Measurements from ENCODE around the gene CDT1.

The CDT1 gene

GRCh38 chr16:88804173-88804551 is 573 bp downstream of the CDT1 start:
- no peak for DNase-seq (ENCODE audit: low read depth in 1 of 2, low spot score in 1 of 2)

- DNase-seq (ENCODE audit: low read depth in 1 of 2, low spot score in 1 of 2) = no peak
These were observed 1.2 kb downstream of the CDT1 start for GRCh38 chr16:88804552-88805339.

GRCh38 chr16:88805340-88805715 is 1.7 kb downstream of the CDT1 start:
- DNase-seq (ENCODE audit: low read depth in 1 of 2, low spot score in 1 of 2) = no peak

GRCh38 chr16:88805887-88806393 is 2.4 kb downstream of the CDT1 start:
- no peak for DNase-seq (ENCODE audit: low read depth in 1 of 2, low spot score in 1 of 2)

- DNase-seq (ENCODE audit: low read depth in 1 of 2, low spot score in 1 of 2) = no peak
These were observed 3.0 kb downstream of the CDT1 start for GRCh38 chr16:88806491-88807111.

- no peak for DNase-seq (ENCODE audit: low read depth in 1 of 2, low spot score in 1 of 2)
These were observed 3.6 kb downstream of the CDT1 start for GRCh38 chr16:88807142-88807625.

GRCh38 chr16:88807626-88808453 is 4.3 kb downstream of the CDT1 start:
- DNase-seq (ENCODE audit: low read depth in 1 of 2, low spot score in 1 of 2) = no peak

- no peak for DNase-seq (ENCODE audit: low read depth in 1 of 2, low spot score in 1 of 2)
These were observed 5.6 kb downstream of the CDT1 start for GRCh38 chr16:88809068-88809675.

GRCh38 chr16:88809676-88810165 is 6.1 kb downstream of the CDT1 start:
- no peak for DNase-seq (ENCODE audit: low read depth in 1 of 2, low spot score in 1 of 2)

GRCh38 chr16:88810166-88810911 is 6.8 kb downstream of the CDT1 start:
- no peak for DNase-seq (ENCODE audit: low read depth in 1 of 2, low spot score in 1 of 2)

GRCh38 chr16:88810912-88811768 is 7.6 kb downstream of the CDT1 start:
- DNase-seq (ENCODE audit: low read depth in 1 of 2, low spot score in 1 of 2) = peak; percentile 36 to 55

GRCh38 chr16:88811769-88812512 is 8.4 kb downstream of the CDT1 start, which contains the start of gene APRT:
Gene APRT, minus strand, starts transcription at chr16:88811928. Its CDS starts 29 bp downstream, at chr16:88811899.
- peak; percentile 98 to 99 for DNase-seq (ENCODE audit: low read depth in 1 of 2, low spot score in 1 of 2)

GRCh38 chr16:88812513-88813268 is 9.1 kb downstream of the CDT1 start:
- no peak for DNase-seq (ENCODE audit: low read depth in 1 of 2, low spot score in 1 of 2)

- DNase-seq (ENCODE audit: low read depth in 1 of 2, low spot score in 1 of 2) = no peak
These were observed 9.9 kb downstream of the CDT1 start for GRCh38 chr16:88813269-88814143.

GRCh38 chr16:88814144-88814502 is 10.5 kb downstream of the CDT1 start:
- DNase-seq (ENCODE audit: low read depth in 1 of 2, low spot score in 1 of 2) = no peak

GRCh38 chr16:88815227-88815626 is 11.6 kb downstream of the CDT1 start:
- no peak for DNase-seq (ENCODE audit: low read depth in 1 of 2, low spot score in 1 of 2)

Measured in stimulated activated CD4-positive, alpha-beta T cell treated with anti-CD3 and anti-CD28 coated beads, Interleukin-15, amount 100 ng/mL, for 1 hour (primary cell).